Body of pancreas (tissue), 4 donors: ENCODE results near the gene PRDM16. TPM values are rescaled to one million over a fixed set of nuclear protein-coding genes. Genes with fewer than 3 reads are reported as not detected.

Experiments used
- ATAC-seq: fragments of 150-250 bp; one replicate; pipeline ENCODE4 v1.9.1; 2016
- DNase-seq, 4 donors: peaks; one replicate each; pipeline ENCODE4 v3.0.0-alpha.2; 2019
- H3K27ac ChIP-seq, 4 donors: fragments of 200-600 bp; sonication (generic); 1 replicate in 3 of 4; 2 replicates in 1 of 4; pipeline versions ENCODE4 v1.5.1 to v1.6.1; 2016 to 2019; ENCODE audit warnings: mild to moderate bottlenecking in 1 of 4, mixed read lengths in 1 of 4, moderate library complexity in 1 of 4
- H3K27me3 ChIP-seq, 2 donors: fragments of 200-600 bp; sonication (generic); one replicate each; pipeline ENCODE4 v1.6.0; 2016; ENCODE audit warnings: mild to moderate bottlenecking in 1 of 2
- H3K36me3 ChIP-seq, 2 donors: fragments of 200-600 bp; sonication (generic); replicated peaks in 1 of 2; 2 replicates each; pipeline ENCODE4 v1.5.1; 2016; ENCODE audit warnings: low read depth in 2 of 2; ENCODE audit not compliant: insufficient read depth in 1 of 2
- H3K4me1 ChIP-seq: fragments of 200-600 bp; sonication (generic); one replicate; pipeline ENCODE4 v1.6.0; 2016
- H3K4me3 ChIP-seq, 2 donors: fragments of 200-600 bp; sonication (generic); 1 replicate in 1 of 2; 2 replicates in 1 of 2; pipeline ENCODE4 v1.5.1; 2016 to 2019
- H3K9me3 ChIP-seq, 3 donors: fragments of 200-600 bp; sonication (generic); 1 replicate in 2 of 3; 2 replicates in 1 of 3; pipeline ENCODE4 v1.5.1; 2016
- CTCF ChIP-seq, 7 experiments: fragments of 450-650 bp in 4 of 7; fragments of 200-600 bp in 3 of 7; sonication (generic) in 3 of 7; IDR thresholded peaks; one replicate each; pipeline ENCODE4 v1.5.1; 2016 to 2019; ENCODE audit warnings: antibody characterized with exemption in 7 of 7
- POLR2A ChIP-seq, 3 donors: fragments of 450-650 bp; IDR thresholded peaks; one replicate each; pipeline ENCODE4 v1.6.1; 2016; ENCODE audit warnings: antibody characterized with exemption in 3 of 3, mild to moderate bottlenecking in 2 of 3
- WGBS, 2 donors: methylation state at CpG; one replicate each; pipeline ENCODE4 v1.1.5; 2017; 5-methylcytosine and 5-hydroxymethylcytosine counted together
- intact Hi-C: fragments of 100-400 bp; cut with DNase I; formaldehyde crosslinking; loops from one replicate; pipeline ENCODE4 v1.15.1; 2023
- total RNA-seq, 2 donors: library from RNA; depleted of rRNA; stranded (reverse); fragments of >200 nt; gene quantifications; one replicate each; pipeline ENCODE4 v1.1.0, GENCODE V29; 2016

The PRDM16 gene
- total RNA-seq, 2 donors from 2014 or later, result 15.2 to 16.6 TPM

- Histone ChIP-seq H3K36me3 (no peaks in the 10 kb centered on the region), H3K27ac (peak overlapping the region; percentile 94 to 98 (median 96)), H3K4me3 (no peak overlapping the region), H3K9me3 (no peaks in the 10 kb centered on the region), H3K27me3 (no peaks in the 10 kb centered on the region), H3K4me1 (peaks cover 84% of the 10 kb centered on the region)
- ATAC-seq (no peak), DNase-seq (peak in 2 of 4 donors; percentile 37 to 52)
- 80 to 88% methylated on average over 10 to 32 of the region's 32 CpGs for WGBS, 2 donors
- intact Hi-C loops, result no loop called here
- TF ChIP-seq POLR2A (IDR thresholded peaks at IDR 0.05), result no peak
- TF ChIP-seq CTCF (IDR thresholded peaks at IDR 0.05), result no peak
Observed at GRCh38 chr1:3219791-3220467, 150.9 kb downstream of the PRDM16 start.

- Histone ChIP-seq H3K9me3 (no peaks in the 10 kb centered on the region), H3K4me3 (no peak overlapping the region), H3K36me3 (no peaks in the 10 kb centered on the region), H3K27me3 (no peaks in the 10 kb centered on the region), H3K27ac (peak overlapping the region; percentile 94 to 98 (median 96)), H3K4me1 (peaks cover 74% of the 10 kb centered on the region)
- 52 to 60% methylated on average over 19 to 24 of the region's 24 CpGs for WGBS, 2 donors
- DNase-seq (peak in 2 of 4 donors; percentile 26 to 33), ATAC-seq (no peak)
- TF ChIP-seq POLR2A (IDR thresholded peaks at IDR 0.05) (no peak), CTCF (IDR thresholded peaks at IDR 0.05) (no peak)
- intact Hi-C loops, result no loop called here
Observed at GRCh38 chr1:3221112-3222041, 152.4 kb downstream of the PRDM16 start.

- H3K27me3 ChIP-seq, result no peaks in the 10 kb centered on the region
- intact Hi-C loops, result no loop called here
- no peak overlapping the region for H3K4me3 ChIP-seq
- DNase-seq (peak; percentile 92 to 96 (median 95)), ATAC-seq (peak; percentile 85)
- 0 to 4% methylated on average over 2 to 16 of the region's 16 CpGs for WGBS, 2 donors
- peak overlapping the region; percentile 94 to 98 (median 96) for H3K27ac ChIP-seq
- H3K9me3 ChIP-seq, result no peaks in the 10 kb centered on the region
- no peaks in the 10 kb centered on the region for H3K36me3 ChIP-seq
- peaks cover 66% of the 10 kb centered on the region for H3K4me1 ChIP-seq
- TF ChIP-seq CTCF (IDR thresholded peaks at IDR 0.05) (no peak), POLR2A (IDR thresholded peaks at IDR 0.05) (peak; percentile 50 to 83 (median 79))
Observed at GRCh38 chr1:3222042-3222692, 153.2 kb downstream of the PRDM16 start.

- TF ChIP-seq CTCF (IDR thresholded peaks at IDR 0.05) (no peak), POLR2A (IDR thresholded peaks at IDR 0.05) (no peak)
- Histone ChIP-seq H3K4me1 (peaks cover 36% of the 10 kb centered on the region), H3K27me3 (no peaks in the 10 kb centered on the region), H3K36me3 (no peaks in the 10 kb centered on the region), H3K4me3 (no peak overlapping the region), H3K9me3 (no peaks in the 10 kb centered on the region), H3K27ac (no peak overlapping the region)
- WGBS, 2 donors, result 87 to 88% methylated on average over 11 to 12 of the region's 12 CpGs
- DNase-seq, result no peak
- intact Hi-C loops, result no loop called here
- ATAC-seq, result no peak
Observed at GRCh38 chr1:3225661-3226060, 156.7 kb downstream of the PRDM16 start.
